ENCODE data around the gene LIN37. TPM values are rescaled to one million over a fixed set of nuclear protein-coding genes. Genes with fewer than 3 reads are reported as not detected.
"Not testable (repeated sequence)": the region's sequence is repeated elsewhere in the genome, so short reads cannot be mapped to it uniquely, and the experiment has no call there.

LIN37 gene
- total and polyA plus RNA-seq, 2 experiments from 2014 or later = 11.4 to 16.0 TPM

- peak overlapping the region; percentile 42 for H3K27ac ChIP-seq
- DNase-seq (ENCODE audit: low read depth in 1 of 2, low spot score in 1 of 2) = no peak
- no peak for TF ChIP-seq CTCF (IDR thresholded peaks at IDR 0.05; ENCODE audit: low read depth, low read length)
- no peaks in the 10 kb centered on the region for H3K27me3 ChIP-seq
- no peaks in the 10 kb centered on the region for H3K9me3 ChIP-seq (ENCODE audit: low read depth)
- H3K4me3 ChIP-seq = no peak overlapping the region
- peaks cover 5% of the 10 kb centered on the region for H3K4me1 ChIP-seq (ENCODE audit: low read depth)
- no peaks in the 10 kb centered on the region for H3K36me3 ChIP-seq
These were observed 19.7 kb downstream of the LIN37 start for GRCh38 chr19:35768082-35768421.

GRCh38 chr19:35772362-35772761 is 24.0 kb downstream of the LIN37 start:
- H3K4me3 ChIP-seq; H3K36me3 ChIP-seq; H3K27me3 ChIP-seq; H3K27ac ChIP-seq; DNase-seq (ENCODE audit: low read depth in 1 of 2, low spot score in 1 of 2); H3K4me1 ChIP-seq (ENCODE audit: low read depth); H3K9me3 ChIP-seq (ENCODE audit: low read depth): not testable (repeated sequence)

- H3K4me1 ChIP-seq (ENCODE audit: low read depth) = peaks cover 1% of the 10 kb centered on the region
- no peaks in the 10 kb centered on the region for H3K36me3 ChIP-seq
- no peaks in the 10 kb centered on the region for H3K9me3 ChIP-seq (ENCODE audit: low read depth)
- H3K4me3 ChIP-seq = no peak overlapping the region
- H3K27me3 ChIP-seq = no peaks in the 10 kb centered on the region
- H3K27ac ChIP-seq = no peak overlapping the region
- TF ChIP-seq CTCF (IDR thresholded peaks at IDR 0.05; ENCODE audit: low read depth, low read length) = no peak
- peak in 1 of 2 donors; percentile 72 for DNase-seq (ENCODE audit: low read depth in 1 of 2, low spot score in 1 of 2)
These were observed 24.8 kb downstream of the LIN37 start for GRCh38 chr19:35773020-35773806.

- TF ChIP-seq CTCF (IDR thresholded peaks at IDR 0.05; ENCODE audit: low read depth, low read length) = no peak
- Histone ChIP-seq H3K4me3 (peak overlapping the region; percentile 99), H3K36me3 (no peaks in the 10 kb centered on the region), H3K4me1 (ENCODE audit: low read depth) (no peaks in the 10 kb centered on the region), H3K27ac (no peak overlapping the region), H3K9me3 (ENCODE audit: low read depth) (no peaks in the 10 kb centered on the region), H3K27me3 (no peaks in the 10 kb centered on the region)
- DNase-seq (ENCODE audit: low read depth in 1 of 2, low spot score in 1 of 2) = no peak
These were observed 26.1 kb downstream of the LIN37 start for GRCh38 chr19:35774274-35775045.

GRCh38 chr19:35775046-35775297 is 26.6 kb downstream of the LIN37 start:
- TF ChIP-seq CTCF (IDR thresholded peaks at IDR 0.05; ENCODE audit: low read depth, low read length) = no peak
- H3K4me1 ChIP-seq (ENCODE audit: low read depth) = no peaks in the 10 kb centered on the region
- no peak overlapping the region for H3K27ac ChIP-seq
- H3K9me3 ChIP-seq (ENCODE audit: low read depth) = no peaks in the 10 kb centered on the region
- H3K36me3 ChIP-seq = no peaks in the 10 kb centered on the region
- no peak for DNase-seq (ENCODE audit: low read depth in 1 of 2, low spot score in 1 of 2)
- no peaks in the 10 kb centered on the region for H3K27me3 ChIP-seq
- peak overlapping the region; percentile 99 for H3K4me3 ChIP-seq
